GM21360 (cell line): ENCODE measurements around the gene SSC4D.
"Not testable (repeated sequence)": the region's sequence is repeated elsewhere in the genome, so short reads cannot be mapped to it uniquely, and the experiment has no call there.

ENCODE experiments used
- ATAC-seq: cut with Tn5 transposase; IDR thresholded peaks from one replicate; pipeline ENCODE4 v1.9.1; 2021; ENCODE audit warnings: mild to moderate bottlenecking, moderate library complexity; ENCODE audit not compliant: unreplicated experiment

SSC4D gene

GRCh38 chr7:76423666-76424412, 14.3 kb upstream of the SSC4D start:
- ATAC-seq, result no peak

GRCh38 chr7:76421097-76421496, 11.6 kb upstream of the SSC4D start:
- ATAC-seq, result not testable (repeated sequence)

GRCh38 chr7:76417654-76418310, 8.3 kb upstream of the SSC4D start:
- not testable (repeated sequence) for ATAC-seq

GRCh38 chr7:76412249-76412648, 2.8 kb upstream of the SSC4D start:
- ATAC-seq, result no peak

- no peak for ATAC-seq
Observed at GRCh38 chr7:76411626-76412025, 2.1 kb upstream of the SSC4D start.

- ATAC-seq, result no peak
Observed at GRCh38 chr7:76408121-76408560, 1.4 kb downstream of the SSC4D start.

- ATAC-seq, result no peak
Observed at GRCh38 chr7:76407718-76408117, 1.8 kb downstream of the SSC4D start.

- ATAC-seq, result no peak
Observed at GRCh38 chr7:76405738-76406137, 3.8 kb downstream of the SSC4D start.

- no peak for ATAC-seq
Observed at GRCh38 chr7:76403780-76404494, 5.6 kb downstream of the SSC4D start.

GRCh38 chr7:76403097-76403496, 6.4 kb downstream of the SSC4D start:
- ATAC-seq, result not testable (repeated sequence)

- ATAC-seq, result no peak
Observed at GRCh38 chr7:76400248-76400647, 9.2 kb downstream of the SSC4D start.

- no peak for ATAC-seq
Observed at GRCh38 chr7:76397409-76398183, 11.9 kb downstream of the SSC4D start.

- no peak for ATAC-seq
Observed at GRCh38 chr7:76396864-76397263, 12.6 kb downstream of the SSC4D start.

- ATAC-seq, result no peak
Observed at GRCh38 chr7:76395965-76396726, 13.4 kb downstream of the SSC4D start.

GRCh38 chr7:76395605-76395964, 13.9 kb downstream of the SSC4D start:
- not testable (repeated sequence) for ATAC-seq

- ATAC-seq, result no peak
Observed at GRCh38 chr7:76394957-76395356, 14.5 kb downstream of the SSC4D start.

- ATAC-seq, result peak; percentile 78
Observed at GRCh38 chr7:76393116-76394031, 16.1 kb downstream of the SSC4D start.

GRCh38 chr7:76392531-76393115, 16.9 kb downstream of the SSC4D start:
- ATAC-seq, result no peak

GRCh38 chr7:76390092-76390491, 19.4 kb downstream of the SSC4D start:
- ATAC-seq, result no peak
